H9 (cell line): ENCODE measurements around the gene POGLUT2. TPM values are rescaled to one million over a fixed set of nuclear protein-coding genes. Genes with fewer than 3 reads are reported as not detected.

ENCODE experiments used
- DNase-seq: peaks from one replicate; pipeline ENCODE4 v3.0.0-alpha.2; 2017
- H2AFZ ChIP-seq: one replicate; pipeline ENCODE4 v1.6.1; 2013; ENCODE audit warnings: mild to moderate bottlenecking, low read length, control low read depth, moderate library complexity
- H2AK5ac ChIP-seq: 2 replicates; pipeline ENCODE4 v1.6.1; 2013; ENCODE audit warnings: low read length, control low read depth, mixed read lengths; ENCODE audit not compliant: insufficient read length
- H2BK120ac ChIP-seq: one replicate; pipeline ENCODE4 v1.6.1; 2013; ENCODE audit warnings: low read depth, mild to moderate bottlenecking, low read length, control low read depth, inconsistent platforms; ENCODE audit not compliant: poor library complexity, severe bottlenecking
- H2BK12ac ChIP-seq: 2 replicates; pipeline ENCODE4 v1.6.1; 2013; ENCODE audit warnings: low read length, control low read depth, mixed read lengths, low read depth; ENCODE audit not compliant: insufficient read length
- H2BK15ac ChIP-seq: 2 replicates; pipeline ENCODE4 v1.6.1; 2013; ENCODE audit warnings: low read depth, low read length, control low read depth
- H2BK20ac ChIP-seq: one replicate; pipeline ENCODE4 v1.6.1; 2013; ENCODE audit warnings: low read depth, mild to moderate bottlenecking, low read length, control low read depth, inconsistent platforms; ENCODE audit not compliant: poor library complexity, severe bottlenecking
- H2BK5ac ChIP-seq: 2 replicates; pipeline ENCODE4 v1.6.1; 2013; ENCODE audit warnings: low read length, control low read depth, mixed read lengths; ENCODE audit not compliant: insufficient read length
- H3K14ac ChIP-seq: 2 replicates; pipeline ENCODE4 v1.6.1; 2013; ENCODE audit warnings: low read length, control low read depth; ENCODE audit not compliant: insufficient read depth
- H3K18ac ChIP-seq: 2 replicates; pipeline ENCODE4 v1.6.1; 2013; ENCODE audit warnings: low read depth, mild to moderate bottlenecking, mixed read lengths, low read length, control low read depth; ENCODE audit not compliant: insufficient read length
- H3K23ac ChIP-seq: 2 replicates; pipeline ENCODE4 v1.6.1; 2013; ENCODE audit warnings: low read length, control low read depth, mixed read lengths, low read depth; ENCODE audit not compliant: insufficient read length
- H3K23me2 ChIP-seq: 2 replicates; pipeline ENCODE4 v1.6.1; 2013; ENCODE audit warnings: low read depth, mild to moderate bottlenecking, mixed read lengths, low read length, control low read depth; ENCODE audit not compliant: insufficient read length, poor library complexity, severe bottlenecking
- H3K27ac ChIP-seq: 2 replicates; pipeline ENCODE4 v1.5.1; 2013; ENCODE audit warnings: low read length, control low read depth, mixed read lengths, low read depth; ENCODE audit not compliant: insufficient read length
- H3K27me3 ChIP-seq: 2 replicates; pipeline ENCODE4 v1.6.1; 2013; ENCODE audit warnings: low read length, control low read depth, inconsistent platforms; ENCODE audit not compliant: insufficient read depth
- H3K4ac ChIP-seq: 2 replicates; pipeline ENCODE4 v1.6.1; 2013; ENCODE audit warnings: low read depth, mild to moderate bottlenecking, control low read depth, inconsistent platforms, low read length, moderate library complexity
- H3K4me1 ChIP-seq: 2 replicates; pipeline ENCODE4 v1.6.1; 2013; ENCODE audit warnings: low read length, control low read depth, inconsistent platforms; ENCODE audit not compliant: insufficient read depth
- H3K4me2 ChIP-seq: 2 replicates; pipeline ENCODE4 v1.6.1; 2013; ENCODE audit warnings: low read length, control low read depth, mixed read lengths; ENCODE audit not compliant: insufficient read length, insufficient read depth
- H3K56ac ChIP-seq: 2 replicates; pipeline ENCODE4 v1.6.1; 2013; ENCODE audit warnings: low read depth, mild to moderate bottlenecking, mixed read lengths, low read length, control low read depth; ENCODE audit not compliant: insufficient read length
- H3K79me1 ChIP-seq: 2 replicates; pipeline ENCODE4 v1.6.1; 2013; ENCODE audit warnings: low read depth, mild to moderate bottlenecking, moderate library complexity, low read length, control low read depth, inconsistent platforms; ENCODE audit not compliant: insufficient read depth, poor library complexity, severe bottlenecking
- H3K79me2 ChIP-seq: 2 replicates; pipeline ENCODE4 v1.6.1; 2013; ENCODE audit warnings: low read length, control low read depth, inconsistent platforms; ENCODE audit not compliant: insufficient read depth
- H3K9ac ChIP-seq: 2 replicates; pipeline ENCODE4 v1.6.1; 2013; ENCODE audit warnings: low read length, control low read depth, mixed read lengths; ENCODE audit not compliant: insufficient read length; ENCODE audit errors: extremely low read depth
- H3K9me3 ChIP-seq: one replicate; pipeline ENCODE4 v1.6.1; 2013; ENCODE audit warnings: low read depth, low read length, inconsistent platforms; ENCODE audit not compliant: control insufficient read depth
- H3T11ph ChIP-seq: one replicate; pipeline ENCODE4 v1.6.1; 2013; ENCODE audit warnings: mild to moderate bottlenecking, low read length, control low read depth, inconsistent platforms
- H4K20me1 ChIP-seq: one replicate; pipeline ENCODE4 v1.6.1; 2013; ENCODE audit not compliant: control insufficient read depth, insufficient read length, insufficient read depth
- H4K5ac ChIP-seq: 2 replicates; pipeline ENCODE4 v1.6.1; 2013; ENCODE audit warnings: low read depth, mild to moderate bottlenecking, mixed read lengths, low read length, control low read depth; ENCODE audit not compliant: insufficient read length
- H4K8ac ChIP-seq: replicated peaks from 2 replicates; pipeline ENCODE4 v1.6.1; 2013; ENCODE audit warnings: low read length, control low read depth, mixed read lengths, low read depth; ENCODE audit not compliant: insufficient read length
- H4K91ac ChIP-seq: 2 replicates; pipeline ENCODE4 v1.6.1; 2013; ENCODE audit warnings: low read depth, mild to moderate bottlenecking, moderate library complexity, mixed read lengths, low read length, control low read depth; ENCODE audit not compliant: insufficient read length
- H3K27ac Mint-ChIP-seq, 3 experiments: 2 replicates in 2 of 3; 3 replicates in 1 of 3; pipeline ENCODE4 v1.8.0; 2020 to 2021; ENCODE audit warnings: mixed read lengths in 3 of 3, mild to moderate bottlenecking in 1 of 3, moderate library complexity in 1 of 3
- H3K27me3 Mint-ChIP-seq: 2 replicates; pipeline ENCODE4 v1.8.0; 2021; ENCODE audit warnings: low read depth, mild to moderate bottlenecking, moderate library complexity, mixed read lengths
- H3K36me3 Mint-ChIP-seq, 3 experiments: 2 replicates in 2 of 3; 3 replicates in 1 of 3; pipeline ENCODE4 v1.8.0; 2020 to 2021; ENCODE audit warnings: low read depth in 3 of 3, mixed read lengths in 3 of 3; ENCODE audit not compliant: insufficient read depth in 1 of 3
- H3K4me1 Mint-ChIP-seq, 2 experiments: 2 replicates each; pipeline ENCODE4 v1.8.0; 2020; ENCODE audit warnings: mixed read lengths in 2 of 2
- H3K4me3 Mint-ChIP-seq, 2 experiments: 2 replicates in 1 of 2; 3 replicates in 1 of 2; pipeline ENCODE4 v1.8.0; 2020 to 2021; ENCODE audit warnings: mild to moderate bottlenecking in 2 of 2, mixed read lengths in 2 of 2, moderate library complexity in 1 of 2
- H3K9me3 Mint-ChIP-seq, 2 experiments: 2 replicates in 1 of 2; 3 replicates in 1 of 2; pipeline ENCODE4 v1.8.0; 2020; ENCODE audit warnings: mild to moderate bottlenecking in 2 of 2, mixed read lengths in 2 of 2, moderate library complexity in 1 of 2
- WGBS: extraction: QIAGEN DNeasy Blood & Tissue Kit; methylation state at CpG from one replicate; pipeline ENCODE4 v1.1.7; 2013; ENCODE audit warnings: missing lambda C conversion rate, low lambda C conversion rate, mixed read lengths; ENCODE audit not compliant: insufficient read length; ENCODE audit errors: extremely low coverage; 5-methylcytosine and 5-hydroxymethylcytosine counted together
- total RNA-seq: library from RNA; stranded (reverse); gene quantifications from 2 replicates; pipeline ENCODE4 v1.2.1, GENCODE V29; 2021
- TF ChIP-seq, protein P1 (sequence below): fragments of 200-600 bp; sonication (generic); conservative IDR thresholded peaks from 3 replicates; pipeline ENCODE4 v1.8.0; 2021; ENCODE audit warnings: antibody characterized with exemption, mild to moderate bottlenecking

The POGLUT2 gene
- total RNA-seq, 1 experiment from 2014 or later = 23.5 TPM

DNA sequence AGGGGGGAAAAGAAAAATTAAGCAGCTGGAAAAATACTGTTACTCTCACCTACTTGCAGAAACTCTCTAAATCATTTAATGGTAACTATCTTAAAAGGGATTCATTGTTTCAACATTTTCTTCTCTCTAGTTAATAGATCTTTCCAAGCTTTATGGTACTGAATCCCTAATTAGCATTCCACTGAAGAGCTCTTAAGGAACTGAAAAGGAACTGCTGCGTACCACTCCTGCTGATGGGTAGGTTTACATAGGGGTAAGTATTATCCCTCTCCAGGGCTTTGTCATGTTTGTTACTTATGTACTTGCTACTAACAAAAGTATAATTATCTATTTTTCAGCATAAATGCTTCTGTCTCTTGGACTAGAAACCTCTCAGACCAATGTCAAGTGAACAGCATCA is 37.7 kb downstream of the POGLUT2 start:
- H2AK5ac ChIP-seq = no peak overlapping the region
- no peak overlapping the region; a peak in 1 of 7 replicates for H3K27ac Mint-ChIP-seq
- H3K4me2 ChIP-seq = no peak overlapping the region
- no CpG with 5 or more reads among the region's 1 CpG for WGBS
- TF ChIP-seq, protein P1, sequence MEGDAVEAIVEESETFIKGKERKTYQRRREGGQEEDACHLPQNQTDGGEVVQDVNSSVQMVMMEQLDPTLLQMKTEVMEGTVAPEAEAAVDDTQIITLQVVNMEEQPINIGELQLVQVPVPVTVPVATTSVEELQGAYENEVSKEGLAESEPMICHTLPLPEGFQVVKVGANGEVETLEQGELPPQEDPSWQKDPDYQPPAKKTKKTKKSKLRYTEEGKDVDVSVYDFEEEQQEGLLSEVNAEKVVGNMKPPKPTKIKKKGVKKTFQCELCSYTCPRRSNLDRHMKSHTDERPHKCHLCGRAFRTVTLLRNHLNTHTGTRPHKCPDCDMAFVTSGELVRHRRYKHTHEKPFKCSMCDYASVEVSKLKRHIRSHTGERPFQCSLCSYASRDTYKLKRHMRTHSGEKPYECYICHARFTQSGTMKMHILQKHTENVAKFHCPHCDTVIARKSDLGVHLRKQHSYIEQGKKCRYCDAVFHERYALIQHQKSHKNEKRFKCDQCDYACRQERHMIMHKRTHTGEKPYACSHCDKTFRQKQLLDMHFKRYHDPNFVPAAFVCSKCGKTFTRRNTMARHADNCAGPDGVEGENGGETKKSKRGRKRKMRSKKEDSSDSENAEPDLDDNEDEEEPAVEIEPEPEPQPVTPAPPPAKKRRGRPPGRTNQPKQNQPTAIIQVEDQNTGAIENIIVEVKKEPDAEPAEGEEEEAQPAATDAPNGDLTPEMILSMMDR = no peak
- H3T11ph ChIP-seq = no peak overlapping the region
- H3K27me3 Mint-ChIP-seq = no peaks in the 10 kb centered on the region
- H4K5ac ChIP-seq = no peak overlapping the region
- H3K23me2 ChIP-seq = no peaks in the 10 kb centered on the region
- no peak overlapping the region for H3K23ac ChIP-seq
- H3K4me3 Mint-ChIP-seq = no peak overlapping the region
- H3K27ac ChIP-seq = no peak overlapping the region
- H3K4me1 ChIP-seq = no peaks in the 10 kb centered on the region
- no peaks in the 10 kb centered on the region for H3K9me3 Mint-ChIP-seq
- peaks cover 6% of the 10 kb centered on the region in 2 experiments for H3K4me1 Mint-ChIP-seq
- no peak overlapping the region for H4K8ac ChIP-seq
- no peak overlapping the region for H2BK120ac ChIP-seq
- H2BK20ac ChIP-seq = no peak overlapping the region
- DNase-seq = no peak
- H4K91ac ChIP-seq = no peak overlapping the region
- no peaks in the 10 kb centered on the region for H4K20me1 ChIP-seq
- H2BK12ac ChIP-seq = no peak overlapping the region
- H3K18ac ChIP-seq = no peak overlapping the region
- H3K9ac ChIP-seq = no peak overlapping the region
- no peaks in the 10 kb centered on the region for H3K79me2 ChIP-seq
- H3K4ac ChIP-seq = no peak overlapping the region
- H3K9me3 ChIP-seq = no peaks in the 10 kb centered on the region
- no peaks in the 10 kb centered on the region for H3K27me3 ChIP-seq
- no peak overlapping the region for H2BK5ac ChIP-seq
- no peak overlapping the region for H2BK15ac ChIP-seq
- H3K56ac ChIP-seq = no peak overlapping the region
- no peak overlapping the region for H3K14ac ChIP-seq
- H2AFZ ChIP-seq = no peak overlapping the region
- H3K36me3 Mint-ChIP-seq = no peaks in the 10 kb centered on the region
- H3K79me1 ChIP-seq = no peaks in the 10 kb centered on the region
